ENCODE data around the gene BBOF1. TPM values are rescaled to one million over a fixed set of nuclear protein-coding genes. Genes with fewer than 3 reads are reported as not detected.
A peak's percentile ranks its signal among the peaks of the same experiment; 100 is the strongest.
"Not testable (repeated sequence)": the region's sequence is repeated elsewhere in the genome, so short reads cannot be mapped to it uniquely, and the experiment has no call there.

Gene BBOF1
- total RNA-seq, 1 donor from 2014 or later: 2.3 TPM

GRCh38 chr14:73991092-73991491 lies 28.1 kb upstream of the BBOF1 start:
- no peak for TF ChIP-seq CTCF (IDR thresholded peaks at IDR 0.05; ENCODE audit: unreplicated experiment)
- Mint-ChIP-seq H3K4me1 (ENCODE audit: unreplicated experiment) (peaks cover 6% of the 10 kb centered on the region), H3K4me3 (ENCODE audit: unreplicated experiment) (no peak overlapping the region)

GRCh38 chr14:73994926-73995325 lies 24.2 kb upstream of the BBOF1 start:
- DNase-seq (ENCODE audit: low spot score); H3K27me3 Mint-ChIP-seq (ENCODE audit: unreplicated experiment); H3K36me3 Mint-ChIP-seq (ENCODE audit: low read depth, unreplicated experiment); H3K4me1 Mint-ChIP-seq (ENCODE audit: unreplicated experiment); H3K9me3 Mint-ChIP-seq (ENCODE audit: unreplicated experiment); H3K4me3 Mint-ChIP-seq (ENCODE audit: unreplicated experiment): not testable (repeated sequence)
- H3K27ac Mint-ChIP-seq (ENCODE audit: unreplicated experiment): peak overlapping the region; percentile 14

More at GRCh38 chr14:73991092-73991491, 28.1 kb upstream of the BBOF1 start:
- H3K27ac Mint-ChIP-seq (ENCODE audit: unreplicated experiment): no peak overlapping the region
- peaks cover 10% of the 10 kb centered on the region for H3K36me3 Mint-ChIP-seq (ENCODE audit: low read depth, unreplicated experiment)
- no peak for DNase-seq (ENCODE audit: low spot score)
- H3K27me3 Mint-ChIP-seq (ENCODE audit: unreplicated experiment): no peaks in the 10 kb centered on the region
- no peaks in the 10 kb centered on the region for H3K9me3 Mint-ChIP-seq (ENCODE audit: unreplicated experiment)

GRCh38 chr14:73995977-73996378 lies 23.2 kb upstream of the BBOF1 start:
- TF ChIP-seq CTCF (IDR thresholded peaks at IDR 0.05; ENCODE audit: unreplicated experiment): no peak
- H3K9me3 Mint-ChIP-seq (ENCODE audit: unreplicated experiment): no peaks in the 10 kb centered on the region
- H3K4me1 Mint-ChIP-seq (ENCODE audit: unreplicated experiment): peaks cover 6% of the 10 kb centered on the region
- H3K27me3 Mint-ChIP-seq (ENCODE audit: unreplicated experiment): no peaks in the 10 kb centered on the region
- no peak overlapping the region for H3K27ac Mint-ChIP-seq (ENCODE audit: unreplicated experiment)
- H3K4me3 Mint-ChIP-seq (ENCODE audit: unreplicated experiment): no peak overlapping the region
- H3K36me3 Mint-ChIP-seq (ENCODE audit: low read depth, unreplicated experiment): no peaks in the 10 kb centered on the region
- no peak for DNase-seq (ENCODE audit: low spot score)

- Mint-ChIP-seq H3K27me3 (ENCODE audit: unreplicated experiment) (no peaks in the 10 kb centered on the region), H3K9me3 (ENCODE audit: unreplicated experiment) (no peaks in the 10 kb centered on the region), H3K27ac (ENCODE audit: unreplicated experiment) (no peak overlapping the region), H3K4me1 (ENCODE audit: unreplicated experiment) (peaks cover 6% of the 10 kb centered on the region), H3K36me3 (ENCODE audit: low read depth, unreplicated experiment) (no peaks in the 10 kb centered on the region), H3K4me3 (ENCODE audit: unreplicated experiment) (no peak overlapping the region)
- TF ChIP-seq CTCF (IDR thresholded peaks at IDR 0.05; ENCODE audit: unreplicated experiment): no peak
- DNase-seq (ENCODE audit: low spot score): no peak
Observed at GRCh38 chr14:73996731-73997107, 22.4 kb upstream of the BBOF1 start.

GRCh38 chr14:73997108-73997943 lies 21.8 kb upstream of the BBOF1 start:
- H3K4me1 Mint-ChIP-seq (ENCODE audit: unreplicated experiment): peaks cover 6% of the 10 kb centered on the region
- no peaks in the 10 kb centered on the region for H3K27me3 Mint-ChIP-seq (ENCODE audit: unreplicated experiment)
- no peak overlapping the region for H3K27ac Mint-ChIP-seq (ENCODE audit: unreplicated experiment)
- H3K4me3 Mint-ChIP-seq (ENCODE audit: unreplicated experiment): no peak overlapping the region
- TF ChIP-seq CTCF (IDR thresholded peaks at IDR 0.05; ENCODE audit: unreplicated experiment): no peak
- DNase-seq (ENCODE audit: low spot score): no peak
- no peaks in the 10 kb centered on the region for H3K36me3 Mint-ChIP-seq (ENCODE audit: low read depth, unreplicated experiment)
- H3K9me3 Mint-ChIP-seq (ENCODE audit: unreplicated experiment): no peaks in the 10 kb centered on the region
